Measurements from ENCODE around the gene SCFD2.

The SCFD2 gene

DNA sequence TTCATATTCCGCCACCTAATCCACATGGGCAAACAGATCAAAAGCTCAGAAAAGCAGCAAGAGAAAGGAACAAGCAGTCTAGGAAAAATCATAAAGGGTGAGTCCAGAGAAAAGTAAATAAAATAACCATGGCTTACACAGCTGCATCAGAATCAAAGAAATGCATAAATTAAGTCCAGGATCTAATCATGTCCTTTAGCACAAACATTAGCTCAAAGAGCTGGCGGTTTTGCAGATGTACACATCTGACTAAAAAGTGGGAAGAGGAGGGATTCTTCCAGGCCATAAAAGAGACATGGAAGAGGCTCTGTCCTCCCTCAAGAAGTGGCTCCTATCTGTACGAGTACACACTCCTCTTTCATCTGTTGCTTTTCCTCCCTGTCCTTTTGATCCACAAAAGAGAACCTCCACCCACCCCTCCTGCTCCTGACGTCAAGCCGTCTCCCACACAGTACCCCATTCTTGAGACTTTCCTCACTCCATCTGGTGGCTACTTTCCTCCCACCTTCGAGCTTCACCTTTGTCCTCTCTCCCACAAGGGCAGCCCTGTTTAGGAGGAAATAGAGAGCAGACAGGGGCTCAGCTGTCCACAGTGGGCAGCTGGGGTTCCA lies 411.2 kb downstream of the SCFD2 start:
- Histone ChIP-seq H3K4me3 (replicated peaks; ENCODE audit: insufficient read depth, low read length) (no peak overlapping the region), H3K27me3 (ENCODE audit: insufficient read depth, poor library complexity, severe bottlenecking) (no peaks in the 10 kb centered on the region), H3K27ac (replicated peaks) (no peak overlapping the region)
- no peak for DNase-seq (ENCODE audit: low read depth in 1 of 2, low spot score in 1 of 2)
- TF ChIP-seq POLR2AphosphoS5 (IDR thresholded peaks at IDR 0.05; ENCODE audit: low read depth), result no peak
- TF ChIP-seq, protein P1, sequence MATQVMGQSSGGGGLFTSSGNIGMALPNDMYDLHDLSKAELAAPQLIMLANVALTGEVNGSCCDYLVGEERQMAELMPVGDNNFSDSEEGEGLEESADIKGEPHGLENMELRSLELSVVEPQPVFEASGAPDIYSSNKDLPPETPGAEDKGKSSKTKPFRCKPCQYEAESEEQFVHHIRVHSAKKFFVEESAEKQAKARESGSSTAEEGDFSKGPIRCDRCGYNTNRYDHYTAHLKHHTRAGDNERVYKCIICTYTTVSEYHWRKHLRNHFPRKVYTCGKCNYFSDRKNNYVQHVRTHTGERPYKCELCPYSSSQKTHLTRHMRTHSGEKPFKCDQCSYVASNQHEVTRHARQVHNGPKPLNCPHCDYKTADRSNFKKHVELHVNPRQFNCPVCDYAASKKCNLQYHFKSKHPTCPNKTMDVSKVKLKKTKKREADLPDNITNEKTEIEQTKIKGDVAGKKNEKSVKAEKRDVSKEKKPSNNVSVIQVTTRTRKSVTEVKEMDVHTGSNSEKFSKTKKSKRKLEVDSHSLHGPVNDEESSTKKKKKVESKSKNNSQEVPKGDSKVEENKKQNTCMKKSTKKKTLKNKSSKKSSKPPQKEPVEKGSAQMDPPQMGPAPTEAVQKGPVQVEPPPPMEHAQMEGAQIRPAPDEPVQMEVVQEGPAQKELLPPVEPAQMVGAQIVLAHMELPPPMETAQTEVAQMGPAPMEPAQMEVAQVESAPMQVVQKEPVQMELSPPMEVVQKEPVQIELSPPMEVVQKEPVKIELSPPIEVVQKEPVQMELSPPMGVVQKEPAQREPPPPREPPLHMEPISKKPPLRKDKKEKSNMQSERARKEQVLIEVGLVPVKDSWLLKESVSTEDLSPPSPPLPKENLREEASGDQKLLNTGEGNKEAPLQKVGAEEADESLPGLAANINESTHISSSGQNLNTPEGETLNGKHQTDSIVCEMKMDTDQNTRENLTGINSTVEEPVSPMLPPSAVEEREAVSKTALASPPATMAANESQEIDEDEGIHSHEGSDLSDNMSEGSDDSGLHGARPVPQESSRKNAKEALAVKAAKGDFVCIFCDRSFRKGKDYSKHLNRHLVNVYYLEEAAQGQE (IDR thresholded peaks at IDR 0.05; ENCODE audit: insufficient replicate concordance, low read depth), result no peak
- TF ChIP-seq SPI1 (IDR thresholded peaks at IDR 0.05; ENCODE audit: borderline replicate concordance, low read depth), result no peak
- no peak for TF ChIP-seq GABPA (IDR thresholded peaks at IDR 0.05; ENCODE audit: low read depth)
- TF ChIP-seq, protein P2, sequence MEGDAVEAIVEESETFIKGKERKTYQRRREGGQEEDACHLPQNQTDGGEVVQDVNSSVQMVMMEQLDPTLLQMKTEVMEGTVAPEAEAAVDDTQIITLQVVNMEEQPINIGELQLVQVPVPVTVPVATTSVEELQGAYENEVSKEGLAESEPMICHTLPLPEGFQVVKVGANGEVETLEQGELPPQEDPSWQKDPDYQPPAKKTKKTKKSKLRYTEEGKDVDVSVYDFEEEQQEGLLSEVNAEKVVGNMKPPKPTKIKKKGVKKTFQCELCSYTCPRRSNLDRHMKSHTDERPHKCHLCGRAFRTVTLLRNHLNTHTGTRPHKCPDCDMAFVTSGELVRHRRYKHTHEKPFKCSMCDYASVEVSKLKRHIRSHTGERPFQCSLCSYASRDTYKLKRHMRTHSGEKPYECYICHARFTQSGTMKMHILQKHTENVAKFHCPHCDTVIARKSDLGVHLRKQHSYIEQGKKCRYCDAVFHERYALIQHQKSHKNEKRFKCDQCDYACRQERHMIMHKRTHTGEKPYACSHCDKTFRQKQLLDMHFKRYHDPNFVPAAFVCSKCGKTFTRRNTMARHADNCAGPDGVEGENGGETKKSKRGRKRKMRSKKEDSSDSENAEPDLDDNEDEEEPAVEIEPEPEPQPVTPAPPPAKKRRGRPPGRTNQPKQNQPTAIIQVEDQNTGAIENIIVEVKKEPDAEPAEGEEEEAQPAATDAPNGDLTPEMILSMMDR (IDR thresholded peaks at IDR 0.05; ENCODE audit: insufficient read depth, low read length), result no peak

DNA sequence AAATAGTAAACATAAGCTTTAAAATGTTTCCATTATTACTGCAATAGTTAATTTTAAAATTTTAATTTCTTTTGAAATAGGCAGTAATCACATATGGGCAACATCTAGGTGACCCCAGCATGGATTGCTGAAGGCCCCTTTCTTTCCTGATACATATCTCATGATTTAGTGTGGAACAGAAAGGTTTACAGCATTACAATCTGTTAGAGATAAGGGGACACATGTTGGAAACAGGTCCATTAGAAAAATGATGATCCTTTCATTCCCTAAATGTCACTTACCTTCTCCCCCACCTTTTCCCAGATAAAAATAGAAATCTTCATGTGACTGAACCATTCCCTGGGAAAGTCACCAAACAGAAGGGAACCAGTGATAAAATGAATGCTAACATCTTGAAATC lies 413.3 kb downstream of the SCFD2 start:
- Histone ChIP-seq H3K4me3 (replicated peaks; ENCODE audit: insufficient read depth, low read length) (no peak overlapping the region), H3K27me3 (ENCODE audit: insufficient read depth, poor library complexity, severe bottlenecking) (no peaks in the 10 kb centered on the region), H3K27ac (replicated peaks) (no peak overlapping the region)
- TF ChIP-seq SPI1 (IDR thresholded peaks at IDR 0.05; ENCODE audit: borderline replicate concordance, low read depth), result no peak
- no peak for DNase-seq (ENCODE audit: low read depth in 1 of 2, low spot score in 1 of 2)

DNA sequence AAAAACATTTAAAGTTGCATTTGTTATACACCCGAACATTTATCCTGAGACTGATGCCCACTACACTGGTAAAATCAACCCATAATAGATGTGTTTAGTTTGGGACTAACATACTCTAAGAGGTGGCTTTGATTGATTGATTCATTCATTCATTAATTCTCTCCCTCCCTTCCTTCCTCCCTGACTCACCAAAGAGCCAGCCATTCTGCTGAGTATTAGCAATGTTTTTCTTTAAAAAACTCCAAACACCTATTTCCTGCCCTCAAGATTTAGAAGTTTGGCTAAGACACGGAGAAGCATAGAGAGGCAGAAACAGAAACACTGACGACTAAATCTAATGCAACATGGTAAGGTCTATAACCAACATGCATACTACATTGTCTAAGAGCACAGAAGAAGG lies 414.8 kb downstream of the SCFD2 start:
- no peak overlapping the region for H3K27ac ChIP-seq (replicated peaks)
- H3K27me3 ChIP-seq (ENCODE audit: insufficient read depth, poor library complexity, severe bottlenecking), result no peaks in the 10 kb centered on the region
- no peak overlapping the region for H3K4me3 ChIP-seq (replicated peaks; ENCODE audit: insufficient read depth, low read length)
- no peak for DNase-seq (ENCODE audit: low read depth in 1 of 2, low spot score in 1 of 2)
- TF ChIP-seq POLR2AphosphoS5 (IDR thresholded peaks at IDR 0.05; ENCODE audit: low read depth), result no peak
- TF ChIP-seq, protein P1 (IDR thresholded peaks at IDR 0.05; ENCODE audit: insufficient replicate concordance, low read depth), result no peak
- TF ChIP-seq, protein P2 (IDR thresholded peaks at IDR 0.05; ENCODE audit: insufficient read depth, low read length), result no peak
- TF ChIP-seq GABPA (IDR thresholded peaks at IDR 0.05; ENCODE audit: low read depth), result no peak
- no peak for TF ChIP-seq SPI1 (IDR thresholded peaks at IDR 0.05; ENCODE audit: borderline replicate concordance, low read depth)

DNA sequence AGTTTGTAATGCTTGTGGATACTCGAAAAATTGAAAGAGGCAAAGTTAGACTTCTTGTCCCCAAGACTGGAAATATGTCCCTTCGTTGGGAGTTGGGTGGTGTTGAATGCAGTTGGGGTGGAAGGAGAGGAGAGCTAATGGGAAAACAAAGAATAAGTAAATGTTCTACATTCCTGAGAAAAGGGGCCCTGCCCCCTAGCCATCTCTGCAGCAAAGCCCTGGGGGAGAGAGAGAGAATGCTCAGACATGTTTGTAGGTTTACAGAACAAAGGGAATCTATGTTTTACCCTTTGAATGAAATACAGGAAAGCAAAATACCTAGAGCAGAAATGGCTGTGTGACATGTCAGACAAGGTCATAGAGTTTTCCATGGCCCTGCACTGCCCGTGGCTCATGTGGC lies 415.6 kb downstream of the SCFD2 start:
- Histone ChIP-seq H3K27ac (replicated peaks) (no peak overlapping the region), H3K27me3 (ENCODE audit: insufficient read depth, poor library complexity, severe bottlenecking) (no peaks in the 10 kb centered on the region), H3K4me3 (replicated peaks; ENCODE audit: insufficient read depth, low read length) (no peak overlapping the region)
- no peak for DNase-seq (ENCODE audit: low read depth in 1 of 2, low spot score in 1 of 2)
- no peak for TF ChIP-seq POLR2AphosphoS5 (IDR thresholded peaks at IDR 0.05; ENCODE audit: low read depth)

DNA sequence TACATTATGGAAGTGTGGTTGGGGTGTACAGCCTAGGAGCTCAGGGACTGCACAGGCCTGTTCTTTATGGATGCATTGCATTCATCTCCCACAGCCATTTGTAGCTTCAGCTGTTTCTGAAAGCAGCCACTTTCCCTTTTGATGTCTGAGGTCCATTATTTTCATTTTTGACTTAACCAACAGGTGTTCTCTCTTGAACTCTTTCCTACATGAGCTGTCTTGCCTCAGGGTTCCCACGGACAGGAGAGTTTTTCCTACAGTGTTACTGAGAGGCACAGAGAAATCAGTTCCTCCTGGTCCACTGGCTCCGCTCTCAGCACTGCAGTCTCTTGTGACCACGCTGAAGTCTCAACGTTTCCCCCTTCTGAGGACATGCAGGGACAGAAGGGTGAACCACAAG lies 416.5 kb downstream of the SCFD2 start:
- H3K4me3 ChIP-seq (replicated peaks; ENCODE audit: insufficient read depth, low read length), result no peak overlapping the region
- no peaks in the 10 kb centered on the region for H3K27me3 ChIP-seq (ENCODE audit: insufficient read depth, poor library complexity, severe bottlenecking)
- no peak for DNase-seq (ENCODE audit: low read depth in 1 of 2, low spot score in 1 of 2)
- TF ChIP-seq GABPA (IDR thresholded peaks at IDR 0.05; ENCODE audit: low read depth), result no peak
- TF ChIP-seq POLR2AphosphoS5 (IDR thresholded peaks at IDR 0.05; ENCODE audit: low read depth), result no peak
- TF ChIP-seq, protein P1 (IDR thresholded peaks at IDR 0.05; ENCODE audit: insufficient replicate concordance, low read depth), result no peak
- TF ChIP-seq SPI1 (IDR thresholded peaks at IDR 0.05; ENCODE audit: borderline replicate concordance, low read depth), result no peak
- TF ChIP-seq, protein P2 (IDR thresholded peaks at IDR 0.05; ENCODE audit: insufficient read depth, low read length), result no peak
- H3K27ac ChIP-seq (replicated peaks), result no peak overlapping the region

Data from HL-60 (cell line).